Measurements from ENCODE around the gene TPRA1. TPM values are rescaled to one million over a fixed set of nuclear protein-coding genes. Genes with fewer than 3 reads are reported as not detected.
"Not testable (repeated sequence)": the region's sequence is repeated elsewhere in the genome, so short reads cannot be mapped to it uniquely, and the experiment has no call there.

TPRA1 gene
- total RNA-seq, 1 experiment from 2014 or later: 36.9 TPM

DNA sequence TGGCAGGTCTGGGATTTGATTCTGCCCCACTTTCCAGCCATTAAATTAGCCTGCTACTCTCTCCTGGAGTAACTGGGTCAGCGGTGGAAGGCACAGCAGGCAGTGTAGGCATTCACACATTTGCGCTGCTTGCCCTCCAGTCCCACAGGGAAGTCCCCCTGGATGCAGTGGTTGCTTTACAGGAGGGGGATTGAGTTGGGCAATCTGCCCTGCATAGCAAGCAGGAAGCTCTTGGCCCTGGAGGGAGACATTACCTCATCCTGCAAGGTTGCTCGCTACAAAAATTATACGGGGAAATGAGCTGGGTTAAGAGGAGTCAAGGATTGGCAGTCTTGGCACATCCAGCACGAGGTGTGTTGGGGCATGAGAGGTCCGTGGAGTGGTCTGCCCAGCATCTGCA, 22.4 kb upstream of the TPRA1 start:
- no peak for DNase-seq
- Histone ChIP-seq H3K27ac (ENCODE audit: low read length) (no peak overlapping the region), H3K4me1 (ENCODE audit: low read length) (no peaks in the 10 kb centered on the region), H3K4me3 (ENCODE audit: low read length) (no peak overlapping the region), H4K20me1 (ENCODE audit: insufficient read depth, low read depth, low read length) (peaks cover 13% of the 10 kb centered on the region; the same call in 1 of the 2 replicates), H3K4me2 (ENCODE audit: low read depth, low read length, poor library complexity, severe bottlenecking) (no peak overlapping the region), H2AFZ (ENCODE audit: low read length) (no peak overlapping the region), H3K9me2 (replicated peaks; ENCODE audit: insufficient read depth, low read length) (no peaks in the 10 kb centered on the region), H3K9ac (ENCODE audit: low read length) (no peak overlapping the region), H3K36me3 (ENCODE audit: insufficient read depth, low read length) (peaks cover 70% of the 10 kb centered on the region), H3K27me3 (ENCODE audit: low read length) (no peaks in the 10 kb centered on the region), H3K9me3 (ENCODE audit: low read length) (no peaks in the 10 kb centered on the region), H3K79me2 (ENCODE audit: low read length) (peaks cover 7% of the 10 kb centered on the region; the same call in 1 of the 2 replicates)

DNA sequence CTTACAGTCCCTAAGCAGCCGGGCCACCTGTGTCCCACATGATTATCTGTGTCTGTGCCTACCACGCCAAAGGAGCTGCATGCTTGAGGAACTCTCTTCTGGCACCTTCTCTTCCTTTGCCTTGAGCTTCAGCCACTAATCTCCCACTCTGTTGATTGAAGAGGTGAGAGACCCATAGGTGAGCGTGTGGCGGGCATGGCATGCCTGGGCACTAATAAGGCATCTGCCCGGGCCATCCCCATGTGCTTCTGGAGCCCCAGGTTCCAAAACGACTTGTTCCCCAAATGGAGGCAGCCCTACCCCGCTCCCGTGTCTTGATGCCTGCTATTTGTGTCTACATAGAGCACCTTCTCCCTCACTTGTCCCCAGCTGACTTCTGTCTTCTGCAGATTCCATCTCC, 20.7 kb upstream of the TPRA1 start:
- no peak overlapping the region for H2AFZ ChIP-seq (ENCODE audit: low read length)
- H3K9me3 ChIP-seq (ENCODE audit: low read length): no peaks in the 10 kb centered on the region
- H3K4me2 ChIP-seq (ENCODE audit: low read depth, low read length, poor library complexity, severe bottlenecking): no peak overlapping the region
- H3K4me3 ChIP-seq (ENCODE audit: low read length): no peak overlapping the region
- no peaks in the 10 kb centered on the region for H3K27me3 ChIP-seq (ENCODE audit: low read length)
- H3K79me2 ChIP-seq (ENCODE audit: low read length): peaks cover 12% of the 10 kb centered on the region
- H3K27ac ChIP-seq (ENCODE audit: low read length): no peak overlapping the region
- no peaks in the 10 kb centered on the region for H3K4me1 ChIP-seq (ENCODE audit: low read length)
- H3K9me2 ChIP-seq (replicated peaks; ENCODE audit: insufficient read depth, low read length): no peaks in the 10 kb centered on the region
- H3K36me3 ChIP-seq (ENCODE audit: insufficient read depth, low read length): peaks cover 77% of the 10 kb centered on the region
- H4K20me1 ChIP-seq (ENCODE audit: insufficient read depth, low read depth, low read length): peaks cover 13% of the 10 kb centered on the region; the same call in 1 of the 2 replicates
- H3K9ac ChIP-seq (ENCODE audit: low read length): no peak overlapping the region
- DNase-seq: no peak

DNA sequence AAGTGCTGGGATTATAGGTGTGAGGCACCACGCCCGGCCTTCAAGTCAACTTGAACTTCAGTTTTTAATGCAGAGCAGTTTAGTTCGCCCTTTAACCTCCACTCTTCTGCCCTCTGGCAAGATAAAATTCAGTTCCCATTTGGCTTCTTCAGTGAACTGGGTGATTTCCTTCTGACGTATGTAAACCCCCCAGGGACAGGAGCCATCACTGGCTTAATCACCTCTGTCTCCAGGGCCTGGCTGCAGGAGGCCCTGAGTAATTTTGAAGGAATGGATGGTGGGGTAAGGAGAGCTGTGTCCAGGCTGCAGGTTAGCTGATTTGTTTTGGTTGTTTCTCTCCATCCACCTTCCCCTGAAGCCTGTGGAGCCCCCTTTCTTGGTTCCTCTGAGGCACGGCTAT, 19.6 kb upstream of the TPRA1 start:
- Histone ChIP-seq H3K4me1 (ENCODE audit: low read length) (no peaks in the 10 kb centered on the region), H2AFZ (ENCODE audit: low read length) (no peak overlapping the region), H3K27me3 (ENCODE audit: low read length) (no peaks in the 10 kb centered on the region), H3K9ac (ENCODE audit: low read length) (no peak overlapping the region), H3K4me3 (ENCODE audit: low read length) (no peak overlapping the region), H3K79me2 (ENCODE audit: low read length) (peaks cover 12% of the 10 kb centered on the region), H3K9me2 (replicated peaks; ENCODE audit: insufficient read depth, low read length) (no peaks in the 10 kb centered on the region), H3K9me3 (ENCODE audit: low read length) (no peaks in the 10 kb centered on the region), H3K36me3 (ENCODE audit: insufficient read depth, low read length) (peaks cover 75% of the 10 kb centered on the region), H3K4me2 (ENCODE audit: low read depth, low read length, poor library complexity, severe bottlenecking) (no peak overlapping the region), H4K20me1 (ENCODE audit: insufficient read depth, low read depth, low read length) (peaks cover 13% of the 10 kb centered on the region; the same call in 1 of the 2 replicates), H3K27ac (ENCODE audit: low read length) (no peak overlapping the region)
- DNase-seq: no peak

DNA sequence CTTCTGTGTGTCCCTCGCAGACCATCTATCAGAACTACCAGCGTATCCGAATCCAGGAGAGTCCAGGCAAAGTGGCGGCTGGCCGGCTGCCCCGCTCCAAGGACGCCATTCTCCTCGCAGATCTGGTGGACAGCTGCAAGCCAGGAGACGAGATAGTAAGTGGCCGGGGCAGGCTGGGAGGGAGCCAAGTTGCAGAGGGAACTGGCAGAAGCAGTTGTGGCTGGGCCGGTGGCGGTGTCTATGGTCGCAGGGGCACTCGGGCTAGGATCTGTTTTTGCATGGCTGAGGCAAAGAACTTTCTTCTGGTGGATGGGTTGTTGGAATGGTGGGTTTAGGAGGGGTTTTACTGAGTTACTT, 17.8 kb upstream of the TPRA1 start:
- Histone ChIP-seq H3K9ac (ENCODE audit: low read length) (no peak overlapping the region), H4K20me1 (ENCODE audit: insufficient read depth, low read depth, low read length) (0 out of 2 replicates have a peak, but pooled peaks cover 13% of the 10 kb centered on the region), H3K27ac (ENCODE audit: low read length) (no peak overlapping the region), H3K9me2 (replicated peaks; ENCODE audit: insufficient read depth, low read length) (no peaks in the 10 kb centered on the region), H2AFZ (ENCODE audit: low read length) (no peak overlapping the region), H3K27me3 (ENCODE audit: low read length) (no peaks in the 10 kb centered on the region), H3K4me2 (ENCODE audit: low read depth, low read length, poor library complexity, severe bottlenecking) (no peak overlapping the region), H3K79me2 (ENCODE audit: low read length) (peaks cover 14% of the 10 kb centered on the region), H3K4me3 (ENCODE audit: low read length) (no peak overlapping the region), H3K9me3 (ENCODE audit: low read length) (no peaks in the 10 kb centered on the region), H3K4me1 (ENCODE audit: low read length) (no peaks in the 10 kb centered on the region), H3K36me3 (ENCODE audit: insufficient read depth, low read length) (peaks cover 76% of the 10 kb centered on the region)
- DNase-seq: no peak

DNA sequence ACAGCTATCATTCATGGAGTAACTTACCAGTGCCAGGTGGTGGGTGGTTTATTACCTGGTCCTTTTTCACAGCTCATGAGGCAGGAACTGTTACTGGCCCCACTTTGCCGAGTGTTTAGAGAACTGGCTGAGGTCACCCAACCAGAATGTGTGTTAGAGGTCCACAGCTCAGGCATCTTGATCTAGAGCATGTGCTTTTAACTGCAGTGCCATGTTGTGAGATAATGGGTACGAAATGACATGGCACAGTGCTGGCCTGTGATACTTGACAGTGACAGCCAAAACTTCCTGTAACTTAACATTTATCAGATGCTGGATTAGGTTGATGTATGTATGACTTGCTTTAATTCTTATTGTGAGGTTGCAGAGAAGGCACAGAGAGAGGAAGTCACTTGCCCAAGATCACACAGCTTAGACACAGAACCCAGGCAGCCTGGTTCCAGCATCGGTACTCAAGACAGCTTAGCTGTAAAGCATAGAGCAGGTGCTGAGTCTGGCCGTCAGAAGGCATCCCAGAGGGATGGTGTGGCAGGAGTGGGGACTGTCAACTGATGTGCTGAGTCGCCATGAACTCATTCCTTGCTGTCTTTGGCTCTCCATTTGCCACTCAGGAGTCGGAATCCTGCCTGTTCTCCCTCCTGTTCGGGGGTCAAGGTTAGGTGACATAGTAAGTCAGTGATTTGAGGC, 17.3 kb upstream of the TPRA1 start:
- Histone ChIP-seq H3K4me2 (ENCODE audit: low read depth, low read length, poor library complexity, severe bottlenecking) (no peak overlapping the region), H3K27me3 (ENCODE audit: low read length) (no peaks in the 10 kb centered on the region), H3K9ac (ENCODE audit: low read length) (no peak overlapping the region), H2AFZ (ENCODE audit: low read length) (no peak overlapping the region), H3K27ac (ENCODE audit: low read length) (no peak overlapping the region), H3K4me3 (ENCODE audit: low read length) (no peak overlapping the region), H3K9me3 (ENCODE audit: low read length) (no peaks in the 10 kb centered on the region), H3K36me3 (ENCODE audit: insufficient read depth, low read length) (peaks cover 70% of the 10 kb centered on the region), H3K4me1 (ENCODE audit: low read length) (no peaks in the 10 kb centered on the region), H4K20me1 (ENCODE audit: insufficient read depth, low read depth, low read length) (0 out of 2 replicates have a peak, but pooled peaks cover 13% of the 10 kb centered on the region), H3K79me2 (ENCODE audit: low read length) (peaks cover 14% of the 10 kb centered on the region), H3K9me2 (replicated peaks; ENCODE audit: insufficient read depth, low read length) (no peaks in the 10 kb centered on the region)
- no peak for DNase-seq

DNA sequence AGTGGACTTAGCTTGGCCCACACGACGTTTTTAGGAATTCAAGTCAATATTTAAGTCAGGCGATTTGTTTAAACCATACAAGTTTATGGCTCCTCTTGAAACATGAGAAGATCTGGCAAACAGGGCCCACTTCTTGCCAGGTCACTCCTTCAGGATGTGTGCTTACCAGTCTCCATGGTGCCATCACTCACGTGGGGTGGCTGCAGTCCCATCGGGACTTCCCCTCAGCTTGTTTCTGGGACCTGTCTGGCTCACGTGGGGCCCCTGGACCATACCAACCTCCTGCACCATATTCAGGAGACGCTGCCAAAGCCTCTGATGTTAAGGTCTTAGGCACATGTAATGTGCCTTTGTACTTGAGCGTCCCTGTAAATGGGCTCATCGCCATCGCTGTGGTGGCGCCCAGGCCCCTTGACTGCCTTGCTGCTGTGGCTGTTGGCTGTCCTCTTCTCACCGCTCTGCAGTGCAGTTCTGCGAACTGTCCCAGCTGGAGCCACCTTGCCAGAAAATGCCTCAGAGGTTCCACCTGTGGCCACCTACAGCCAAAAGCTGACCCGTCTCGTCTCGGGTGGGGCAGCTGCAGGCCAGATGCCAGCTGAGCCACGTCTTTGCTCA, 16.6 kb upstream of the TPRA1 start:
- H3K4me1 ChIP-seq (ENCODE audit: low read length): no peaks in the 10 kb centered on the region
- H3K27ac ChIP-seq (ENCODE audit: low read length): no peak overlapping the region
- no peaks in the 10 kb centered on the region for H3K27me3 ChIP-seq (ENCODE audit: low read length)
- no peaks in the 10 kb centered on the region for H3K9me2 ChIP-seq (replicated peaks; ENCODE audit: insufficient read depth, low read length)
- peaks cover 21% of the 10 kb centered on the region for H3K79me2 ChIP-seq (ENCODE audit: low read length)
- H3K4me3 ChIP-seq (ENCODE audit: low read length): no peak overlapping the region
- H3K9ac ChIP-seq (ENCODE audit: low read length): no peak overlapping the region
- H3K36me3 ChIP-seq (ENCODE audit: insufficient read depth, low read length): peaks cover 70% of the 10 kb centered on the region
- 0 out of 2 replicates have a peak, but pooled peaks cover 19% of the 10 kb centered on the region for H4K20me1 ChIP-seq (ENCODE audit: insufficient read depth, low read depth, low read length)
- no peak overlapping the region for H2AFZ ChIP-seq (ENCODE audit: low read length)
- DNase-seq: no peak
- no peaks in the 10 kb centered on the region for H3K9me3 ChIP-seq (ENCODE audit: low read length)
- H3K4me2 ChIP-seq (ENCODE audit: low read depth, low read length, poor library complexity, severe bottlenecking): no peak overlapping the region

DNA sequence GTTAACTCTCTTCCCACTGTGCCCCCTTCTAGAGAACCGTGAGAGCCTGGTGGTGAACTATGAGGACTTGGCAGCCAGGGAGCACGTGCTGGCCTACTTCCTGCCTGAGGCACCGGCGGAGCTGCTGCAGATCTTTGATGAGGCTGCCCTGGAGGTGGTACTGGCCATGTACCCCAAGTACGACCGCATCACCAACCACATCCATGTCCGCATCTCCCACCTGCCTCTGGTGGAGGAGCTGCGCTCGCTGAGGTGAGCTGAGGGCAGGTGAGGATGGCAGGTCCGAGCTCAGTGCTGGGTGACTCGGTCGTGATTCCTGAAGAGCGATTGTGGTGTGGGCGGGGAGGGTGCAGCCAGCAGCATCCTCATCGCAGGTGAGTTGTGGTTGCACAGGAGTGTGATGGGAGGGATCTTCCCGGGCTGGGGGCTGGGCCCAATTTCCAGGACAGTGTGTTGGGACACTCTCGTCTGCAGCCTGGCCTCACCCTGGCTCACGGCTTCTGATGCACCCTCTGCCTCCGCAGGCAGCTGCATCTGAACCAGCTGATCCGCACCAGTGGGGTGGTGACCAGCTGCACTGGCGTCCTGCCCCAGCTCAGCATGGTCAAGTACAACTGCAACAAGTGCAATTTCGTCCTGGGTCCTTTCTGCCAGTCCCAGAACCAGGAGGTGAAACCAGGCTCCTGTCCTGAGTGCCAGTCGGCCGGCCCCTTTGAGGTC, 15.7 kb upstream of the TPRA1 start:
- Histone ChIP-seq H3K4me1 (ENCODE audit: low read length) (peaks cover 4% of the 10 kb centered on the region; the same call in 1 of the 2 replicates), H4K20me1 (ENCODE audit: insufficient read depth, low read depth, low read length) (0 out of 2 replicates have a peak, but pooled peaks cover 18% of the 10 kb centered on the region), H3K27ac (ENCODE audit: low read length) (no peak overlapping the region), H3K9me3 (ENCODE audit: low read length) (no peaks in the 10 kb centered on the region), H3K9ac (ENCODE audit: low read length) (no peak overlapping the region), H3K27me3 (ENCODE audit: low read length) (no peaks in the 10 kb centered on the region), H3K9me2 (replicated peaks; ENCODE audit: insufficient read depth, low read length) (no peaks in the 10 kb centered on the region), H3K79me2 (ENCODE audit: low read length) (peaks cover 30% of the 10 kb centered on the region), H2AFZ (ENCODE audit: low read length) (no peak overlapping the region), H3K4me3 (ENCODE audit: low read length) (no peak overlapping the region), H3K4me2 (ENCODE audit: low read depth, low read length, poor library complexity, severe bottlenecking) (no peak overlapping the region), H3K36me3 (ENCODE audit: insufficient read depth, low read length) (peaks cover 75% of the 10 kb centered on the region)
- DNase-seq: no peak

DNA sequence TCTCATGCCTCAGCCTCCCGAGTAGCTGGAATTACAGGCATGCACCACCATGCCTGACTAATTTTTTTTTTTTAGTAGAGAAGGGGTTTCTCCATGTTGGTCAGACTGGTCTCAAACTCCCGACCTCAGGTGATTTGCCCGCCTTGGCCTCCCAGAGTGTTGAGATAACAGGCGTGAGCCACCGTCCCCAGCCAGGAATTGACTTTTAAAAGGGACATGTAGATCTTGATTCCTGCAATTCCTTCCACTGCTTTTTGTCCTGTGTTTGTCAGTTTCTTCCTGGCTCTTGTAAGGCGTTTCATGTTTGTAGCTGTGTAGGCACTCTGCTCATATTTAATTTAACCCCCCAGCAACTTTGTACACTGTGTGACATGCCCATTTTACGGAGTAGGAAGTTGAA, 15.0 kb upstream of the TPRA1 start:
- not testable (repeated sequence) for H3K27me3 ChIP-seq (ENCODE audit: low read length); H3K9me2 ChIP-seq (replicated peaks; ENCODE audit: insufficient read depth, low read length); H2AFZ ChIP-seq (ENCODE audit: low read length); H3K4me3 ChIP-seq (ENCODE audit: low read length); H3K9ac ChIP-seq (ENCODE audit: low read length); H3K27ac ChIP-seq (ENCODE audit: low read length); H3K9me3 ChIP-seq (ENCODE audit: low read length); DNase-seq; H3K4me2 ChIP-seq (ENCODE audit: low read depth, low read length, poor library complexity, severe bottlenecking)
- H3K4me1 ChIP-seq (ENCODE audit: low read length): peaks cover 11% of the 10 kb centered on the region
- peaks cover 75% of the 10 kb centered on the region for H3K36me3 ChIP-seq (ENCODE audit: insufficient read depth, low read length)
- 0 out of 2 replicates have a peak, but pooled peaks cover 16% of the 10 kb centered on the region for H4K20me1 ChIP-seq (ENCODE audit: insufficient read depth, low read depth, low read length)
- H3K79me2 ChIP-seq (ENCODE audit: low read length): peaks cover 33% of the 10 kb centered on the region
